HG02759 (cell line): Measurements from ENCODE around the gene RYK.
"Not testable (repeated sequence)": the region's sequence is repeated elsewhere in the genome, so short reads cannot be mapped to it uniquely, and the experiment has no call there.

Experiments used
- ATAC-seq: cut with Tn5 transposase; IDR thresholded peaks from one replicate; pipeline ENCODE4 v1.9.1; 2021; ENCODE audit warnings: mild to moderate bottlenecking, moderate library complexity; ENCODE audit not compliant: unreplicated experiment

The RYK gene

DNA sequence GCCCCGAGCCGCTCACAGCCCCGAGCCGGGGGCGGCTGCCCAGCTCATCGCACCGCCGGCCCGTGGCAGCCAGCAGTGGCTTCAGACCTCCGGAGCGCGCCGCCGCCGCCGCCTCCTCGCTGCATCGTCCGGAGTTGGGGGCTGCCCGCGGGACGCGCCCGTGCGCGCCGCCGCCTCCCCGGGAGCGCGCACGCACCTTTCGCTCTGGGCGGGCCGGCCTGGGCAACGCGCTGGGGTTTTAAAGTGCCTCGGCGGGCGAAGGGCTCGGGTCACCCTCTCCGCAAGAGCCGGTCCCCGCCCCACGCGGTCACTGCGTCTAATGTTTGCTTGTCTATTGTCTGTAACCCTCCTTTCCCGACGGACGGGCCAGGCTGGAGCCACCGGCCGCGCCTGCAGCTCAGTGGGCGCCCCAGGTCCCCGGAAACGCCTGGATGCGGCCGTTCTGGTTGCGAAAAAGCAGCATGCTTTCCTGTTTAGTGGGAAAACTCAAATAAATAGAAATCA is at the start of gene RYK:
TSS of gene RYK (minus strand) at position 143 of the 504 bp plus-strand sequence. CDS start 205 bp downstream, outside the sequence.
- ATAC-seq: peak; percentile 86

DNA sequence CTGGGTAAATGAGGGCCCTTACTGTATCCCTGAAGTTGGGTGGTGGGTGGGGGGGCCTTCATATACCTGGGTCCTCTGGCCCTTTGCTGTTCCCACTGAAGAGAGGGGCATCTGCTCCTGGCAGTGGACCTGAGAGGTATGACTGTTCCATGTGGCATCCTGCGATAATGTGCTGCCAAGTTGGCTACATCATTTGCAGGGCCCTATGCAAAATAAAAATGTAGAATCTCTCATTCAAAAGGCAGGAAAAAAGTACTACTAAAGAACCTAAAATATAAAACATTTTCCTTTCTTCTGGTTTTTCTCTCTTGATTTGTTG is 49.2 kb upstream of the RYK start:
- no peak for ATAC-seq

DNA sequence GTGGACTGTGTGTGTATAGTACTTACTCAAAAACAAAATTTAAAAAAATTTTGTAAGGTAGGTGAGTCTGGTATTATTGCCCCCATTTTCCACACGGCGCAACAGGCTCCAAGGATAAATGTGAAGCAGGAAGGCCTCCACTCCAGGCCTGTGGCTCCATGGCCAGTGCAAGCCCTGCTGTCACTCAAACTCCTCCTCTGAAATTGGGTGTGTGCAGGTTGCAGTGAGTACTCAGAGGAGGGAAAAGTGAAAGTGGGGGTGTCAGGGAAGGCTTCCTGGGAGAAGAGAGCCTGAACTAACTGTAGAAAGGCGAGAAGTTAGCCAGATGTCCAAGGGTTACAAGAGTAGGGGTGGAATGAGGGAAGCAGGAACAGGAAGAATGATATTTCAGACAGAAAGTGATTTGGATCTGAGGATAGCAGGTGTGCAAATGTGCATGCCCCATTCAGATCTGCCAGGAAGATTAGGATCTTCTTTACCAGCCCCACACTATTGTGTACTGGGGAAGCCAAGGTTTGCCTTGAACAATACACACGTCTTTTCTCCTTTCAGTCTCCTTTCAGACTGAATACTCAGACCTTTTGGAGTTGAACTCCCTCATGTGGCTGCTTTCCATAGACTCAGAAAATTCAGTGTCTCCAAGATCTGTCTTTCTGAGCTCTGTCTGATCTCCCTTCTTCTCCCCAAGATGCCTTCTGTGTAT is 48.7 kb upstream of the RYK start:
- ATAC-seq: no peak

DNA sequence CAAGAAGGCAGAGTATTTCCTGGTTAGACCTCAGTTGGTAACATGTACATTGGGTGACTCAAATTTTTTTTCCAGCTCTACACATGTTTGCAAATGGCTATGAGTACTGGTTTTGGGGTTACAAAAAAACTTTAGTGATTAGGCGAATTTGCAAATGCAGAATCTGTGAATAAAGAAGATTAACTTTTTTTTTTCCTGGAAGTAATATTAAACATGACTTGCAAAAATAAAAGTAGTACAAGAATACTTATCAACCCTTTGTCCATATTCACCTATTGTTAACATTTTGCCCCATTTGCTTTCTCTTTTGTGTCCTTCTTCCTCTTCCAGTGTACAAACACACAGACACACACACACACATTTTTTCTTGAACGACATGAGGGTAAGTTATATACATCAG is 47.6 kb upstream of the RYK start:
- no peak for ATAC-seq

DNA sequence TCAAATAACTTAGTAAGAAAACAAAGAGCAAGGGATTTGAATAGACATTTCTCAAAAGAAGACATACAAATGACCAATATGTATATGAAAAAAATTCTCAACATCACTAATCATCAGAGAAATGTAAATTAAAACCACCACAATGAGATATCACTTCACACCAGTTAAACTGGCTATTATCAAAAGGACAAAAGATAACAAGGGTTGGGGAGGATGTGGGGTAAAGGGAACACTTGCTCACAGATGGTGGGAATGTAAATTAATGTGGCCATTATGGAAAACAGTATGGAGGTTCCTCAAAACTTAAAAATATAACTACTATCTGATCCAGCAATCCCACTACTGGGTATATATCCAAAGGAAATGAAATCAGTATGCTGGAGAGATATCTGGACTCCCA is 46.0 kb upstream of the RYK start:
- no peak for ATAC-seq

DNA sequence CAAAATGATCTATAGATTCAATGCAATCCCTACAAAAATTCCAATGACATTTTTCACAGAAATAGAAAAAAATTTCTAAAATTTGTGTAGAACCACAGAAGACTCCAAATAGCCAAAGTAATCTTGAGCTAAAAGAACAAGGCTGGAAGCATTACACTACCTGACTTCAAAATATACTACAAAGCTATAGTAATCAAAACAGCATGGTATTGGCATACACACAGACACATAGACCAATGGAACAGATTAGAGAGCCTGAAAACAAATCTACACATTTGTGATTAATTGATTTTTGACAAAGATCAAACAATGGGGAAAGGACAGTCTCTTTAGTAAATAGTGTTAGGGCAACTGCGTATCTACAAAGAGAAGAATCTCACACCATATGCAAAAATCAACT is 45.3 kb upstream of the RYK start:
- ATAC-seq: no peak

DNA sequence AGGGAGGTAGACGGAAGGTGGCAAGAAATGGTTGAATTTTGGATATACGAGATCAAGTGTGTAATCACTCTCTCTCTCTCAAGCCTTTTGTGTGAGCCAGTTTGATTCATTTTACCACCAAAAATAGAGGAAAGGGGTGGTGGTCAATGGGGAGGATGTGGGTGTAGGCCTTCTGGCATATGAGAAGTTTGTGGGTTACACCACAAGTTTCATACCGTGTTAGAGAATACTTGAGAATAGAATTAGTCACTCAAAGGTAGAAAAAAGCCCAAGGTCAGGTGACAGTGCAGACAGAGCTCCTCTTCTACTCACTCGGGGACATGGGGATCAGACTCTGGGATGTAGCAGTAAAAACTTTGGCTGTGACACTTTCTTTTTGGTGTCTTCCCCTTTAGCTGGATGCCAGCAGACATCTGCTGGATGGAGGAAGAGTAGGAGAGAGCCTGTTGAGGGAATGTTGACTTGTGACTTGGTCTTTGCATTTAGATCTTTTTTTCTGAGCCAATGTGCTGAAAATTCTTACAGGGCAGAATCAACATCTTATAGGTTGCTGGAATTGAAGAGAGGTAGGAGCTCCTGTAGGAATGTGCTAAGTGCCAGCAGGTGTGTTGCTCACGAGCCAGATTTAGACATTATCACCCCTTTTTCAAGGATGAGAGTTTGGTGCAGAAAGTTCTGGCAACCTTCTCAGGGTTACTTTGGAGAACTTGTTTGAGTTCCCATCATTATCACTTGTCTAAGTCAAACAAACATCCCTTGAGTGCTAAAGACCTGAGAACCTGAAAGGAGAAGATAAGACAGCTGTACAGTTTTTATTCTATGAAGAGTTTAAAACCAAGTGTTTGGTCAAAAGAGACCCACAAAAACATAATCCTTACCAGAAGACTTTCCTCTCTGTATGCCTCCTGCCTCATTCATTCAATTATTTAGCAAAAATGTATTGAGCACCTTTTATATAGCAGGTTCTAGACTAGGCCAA is 43.9 kb upstream of the RYK start:
- ATAC-seq: peak; percentile 99

DNA sequence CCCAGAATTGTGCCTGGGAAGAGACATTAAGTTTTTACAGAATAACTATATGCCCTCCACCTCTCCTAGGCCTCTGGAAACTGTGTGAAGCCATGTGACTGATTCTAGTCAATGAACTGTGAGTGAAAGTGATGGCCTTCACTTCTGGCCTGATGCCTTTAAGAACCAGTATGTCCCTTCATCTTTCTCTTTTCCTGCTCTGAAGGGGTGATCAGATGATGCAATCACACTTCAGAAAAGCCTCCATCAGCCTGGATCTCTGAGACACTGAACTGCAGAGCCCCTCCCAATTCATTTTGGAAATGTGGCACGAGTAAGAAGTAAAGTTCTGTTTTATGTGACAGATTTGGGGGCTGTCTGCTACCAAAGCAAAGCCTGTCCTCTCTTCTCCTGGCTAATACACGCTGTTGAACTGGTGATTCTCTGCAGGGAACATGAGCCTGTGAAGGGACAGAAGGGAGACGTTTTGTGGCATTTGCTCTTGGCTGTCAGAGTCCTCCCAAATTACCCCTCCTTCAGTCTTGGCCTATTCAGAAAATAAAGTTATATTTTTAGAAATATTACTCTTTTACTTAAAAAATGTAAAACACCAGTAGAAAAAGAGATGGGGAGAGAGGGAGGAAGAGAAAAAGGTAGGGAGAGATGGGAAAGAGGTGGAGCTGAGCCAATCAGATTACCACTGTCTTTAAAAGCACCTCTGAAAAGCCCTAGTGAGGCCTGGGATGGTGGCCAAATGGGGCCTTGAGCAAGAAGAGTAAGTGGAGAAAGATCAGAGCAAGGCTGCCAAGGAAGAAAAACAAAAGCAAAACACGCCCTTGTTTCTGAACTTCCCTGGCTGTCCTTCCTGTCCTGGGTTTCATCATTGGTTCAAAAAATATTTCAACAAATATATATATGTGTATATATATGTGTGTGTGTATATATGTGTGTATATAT is 40.9 kb upstream of the RYK start:
- no peak for ATAC-seq

DNA sequence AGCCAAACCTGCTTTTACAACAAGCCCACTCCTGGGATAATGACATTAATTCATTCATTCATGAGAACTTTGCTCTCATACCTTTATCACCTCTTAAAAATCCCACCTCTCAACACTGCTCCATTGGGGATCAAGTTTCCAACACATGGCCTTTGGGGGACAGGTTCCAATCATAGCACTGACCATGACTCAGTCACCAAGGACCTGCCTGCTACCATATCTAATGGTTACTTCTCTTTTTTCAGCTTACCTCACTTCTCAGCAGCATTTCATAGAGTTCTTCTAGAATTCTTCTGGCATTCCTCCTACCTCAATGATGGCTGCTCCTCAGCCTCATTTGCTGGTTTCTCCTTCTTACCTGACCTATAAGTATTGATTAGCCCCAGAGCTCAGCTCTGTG is 36.9 kb upstream of the RYK start:
- ATAC-seq: no peak

DNA sequence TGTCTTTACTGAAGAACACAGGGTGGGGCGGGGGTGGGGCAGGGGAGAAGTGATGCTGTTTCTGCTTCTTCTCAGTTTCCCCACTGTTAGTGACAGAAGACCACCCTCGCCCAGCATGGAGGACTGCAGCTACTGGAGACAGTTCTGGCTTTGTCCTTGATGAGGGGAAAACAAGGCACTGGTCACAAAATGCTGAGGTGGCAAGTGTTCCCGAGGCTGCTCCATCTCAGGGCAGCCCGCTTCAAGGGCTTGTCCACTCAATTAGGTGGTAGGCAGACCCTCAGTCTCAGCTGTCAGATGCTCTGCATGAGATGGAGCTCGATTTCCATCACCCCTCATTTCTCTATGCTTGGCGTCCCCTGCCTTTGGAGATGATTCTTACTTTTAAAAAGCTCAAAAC is 33.8 kb upstream of the RYK start:
- no peak for ATAC-seq

DNA sequence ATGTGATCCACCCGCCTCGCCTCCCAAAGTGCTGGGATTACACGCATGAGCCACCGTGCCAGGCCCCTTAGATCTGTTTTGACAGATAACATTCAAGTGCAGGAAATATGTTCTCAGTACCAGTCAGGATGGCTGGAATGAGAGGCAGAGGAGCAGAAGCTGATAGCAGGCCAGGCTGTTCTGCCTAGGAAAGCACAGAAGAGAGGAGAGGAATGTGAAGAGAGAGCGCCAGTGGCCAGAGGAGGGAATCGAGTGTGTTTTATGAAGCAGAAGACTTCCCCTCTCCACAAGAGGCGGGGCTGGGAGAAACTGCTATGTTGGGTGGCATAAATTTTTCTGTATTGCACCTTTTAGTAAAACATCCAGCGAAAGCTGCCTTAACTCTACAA is 32.0 kb upstream of the RYK start:
- ATAC-seq: no peak

DNA sequence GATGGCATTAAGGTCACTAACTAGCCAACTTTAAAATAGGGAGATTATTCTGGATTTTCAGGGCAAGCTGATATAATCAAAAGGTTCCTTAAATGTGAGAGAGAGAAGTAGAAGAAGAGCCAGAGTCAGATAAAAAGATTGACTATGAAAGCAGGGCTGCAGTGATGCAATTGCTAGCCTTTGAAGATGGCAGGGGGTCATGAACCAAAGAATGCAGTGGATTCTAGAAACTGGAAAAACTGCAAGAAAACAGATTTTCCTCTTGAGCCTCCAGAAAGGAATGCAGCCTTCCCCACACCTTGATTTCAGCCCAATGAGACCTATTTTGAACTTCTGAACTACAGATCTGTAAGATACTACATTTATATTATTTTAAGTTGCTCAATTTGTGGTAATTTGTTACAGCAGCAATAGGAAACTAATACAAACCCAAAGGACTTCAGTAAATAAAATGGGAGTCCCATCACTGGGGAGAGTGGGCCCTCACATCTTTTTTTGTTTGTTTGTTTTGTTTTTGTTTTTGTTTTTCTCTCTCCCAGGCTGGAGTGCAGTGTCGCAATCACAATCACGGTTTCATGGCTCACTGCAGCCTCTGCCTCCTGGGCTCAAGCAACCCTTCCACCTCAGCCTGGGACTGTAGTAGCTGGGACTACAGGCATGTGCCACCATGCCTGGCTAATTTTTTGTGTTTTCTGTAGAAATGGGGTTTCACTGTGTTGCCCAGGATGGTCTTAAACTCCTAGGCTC is 31.4 kb upstream of the RYK start:
- ATAC-seq: no peak

DNA sequence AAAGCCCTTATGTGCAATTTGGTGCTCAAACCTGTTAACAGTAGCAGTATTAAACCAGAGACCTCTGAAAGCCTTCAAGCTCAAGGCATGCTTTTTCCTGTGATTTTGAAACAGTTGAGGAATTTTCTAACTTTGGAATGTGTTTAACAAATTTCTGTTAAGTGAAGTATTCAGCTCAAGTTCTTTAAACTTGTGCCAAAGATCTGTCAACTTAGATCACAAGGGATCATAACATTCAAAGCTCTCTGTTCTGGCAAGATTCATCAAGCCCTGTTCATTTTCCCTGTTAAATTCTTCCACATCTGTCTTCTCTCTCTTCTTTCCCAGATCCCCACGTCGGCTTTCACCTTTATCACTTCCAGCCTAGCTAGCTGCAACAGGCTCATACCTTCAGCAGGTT is 28.8 kb upstream of the RYK start:
- ATAC-seq: no peak

DNA sequence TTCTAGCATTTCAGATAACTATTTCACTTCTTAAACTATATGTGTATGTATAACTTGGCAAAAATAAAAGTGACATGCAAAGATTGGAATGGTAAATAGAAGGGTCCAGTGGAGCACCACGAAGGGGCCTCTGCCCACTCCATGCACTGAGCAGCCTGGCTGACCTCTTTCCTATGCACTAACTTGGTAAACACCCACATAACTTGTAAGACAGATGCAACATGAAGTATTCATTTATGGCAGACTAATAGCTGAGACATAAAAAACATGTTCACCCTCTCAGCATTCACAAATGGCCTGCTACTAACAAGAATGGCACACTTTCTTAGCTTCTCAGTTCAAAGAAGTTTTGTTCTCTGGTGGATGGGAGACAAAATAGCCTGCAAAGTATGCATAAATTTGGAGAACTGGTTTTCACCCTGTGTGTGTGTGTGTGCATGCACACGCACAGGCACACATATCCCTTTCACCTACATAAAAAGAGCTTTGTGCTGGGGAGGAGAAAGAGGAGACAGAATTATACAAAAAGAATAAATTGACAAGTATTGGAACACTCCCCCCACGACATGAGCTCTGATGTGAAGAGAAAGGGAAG is 26.5 kb upstream of the RYK start:
- no peak for ATAC-seq

DNA sequence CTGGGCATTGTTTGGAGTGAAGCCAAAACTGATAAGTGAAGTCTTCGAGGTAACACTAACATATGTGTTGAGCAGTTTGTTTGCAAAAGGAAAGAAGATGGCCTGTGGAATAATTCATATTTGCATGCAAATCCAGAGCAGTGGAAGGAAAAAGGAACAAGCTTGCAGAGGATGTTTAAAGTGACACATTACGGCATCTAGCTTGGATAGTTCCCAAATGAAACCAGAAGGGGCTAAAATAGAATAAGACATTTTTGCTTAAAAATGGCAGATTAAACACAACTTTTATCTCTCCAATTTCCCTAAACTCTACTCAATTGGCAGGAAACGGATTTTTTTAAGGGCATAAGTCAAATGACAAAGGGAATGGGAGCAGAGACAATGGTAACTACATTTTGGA is 25.4 kb upstream of the RYK start:
- no peak for ATAC-seq

DNA sequence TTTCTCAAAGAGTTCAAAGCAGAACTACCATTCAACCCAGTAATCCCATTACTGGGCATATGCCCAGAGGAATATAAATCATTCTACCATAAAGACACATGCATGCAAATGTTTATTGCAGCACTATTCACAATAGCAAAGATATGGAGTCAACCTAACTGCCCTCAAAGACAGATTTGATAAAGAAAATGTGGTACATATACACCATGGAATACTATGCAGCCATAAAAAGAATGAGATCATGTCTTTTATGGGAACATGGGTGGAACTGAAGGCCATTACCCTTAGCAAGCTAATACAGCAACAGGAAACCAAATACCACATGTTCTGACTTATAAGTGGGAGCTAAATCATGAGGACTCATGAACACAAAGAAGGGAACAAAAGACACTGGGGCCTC is 24.5 kb upstream of the RYK start:
- ATAC-seq: not testable (repeated sequence)

DNA sequence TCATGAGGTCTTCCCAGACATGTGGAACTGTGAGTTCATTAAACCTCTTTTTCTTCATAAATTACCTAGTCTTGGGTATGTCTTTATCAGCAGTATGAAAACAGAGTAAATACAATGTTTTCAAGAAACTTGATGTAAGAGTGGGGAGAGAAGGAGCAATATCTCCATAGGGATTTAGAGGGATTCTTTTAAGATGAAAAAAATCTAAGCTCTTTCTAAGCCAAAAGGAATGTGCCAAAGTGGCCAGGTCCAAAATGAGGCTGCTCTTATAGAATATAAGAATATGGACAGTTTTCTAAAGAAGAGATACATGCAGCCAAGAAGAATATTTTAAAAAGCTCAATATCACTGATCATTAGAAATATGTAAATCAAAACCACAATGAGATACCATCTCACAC is 23.9 kb upstream of the RYK start:
- ATAC-seq: no peak

DNA sequence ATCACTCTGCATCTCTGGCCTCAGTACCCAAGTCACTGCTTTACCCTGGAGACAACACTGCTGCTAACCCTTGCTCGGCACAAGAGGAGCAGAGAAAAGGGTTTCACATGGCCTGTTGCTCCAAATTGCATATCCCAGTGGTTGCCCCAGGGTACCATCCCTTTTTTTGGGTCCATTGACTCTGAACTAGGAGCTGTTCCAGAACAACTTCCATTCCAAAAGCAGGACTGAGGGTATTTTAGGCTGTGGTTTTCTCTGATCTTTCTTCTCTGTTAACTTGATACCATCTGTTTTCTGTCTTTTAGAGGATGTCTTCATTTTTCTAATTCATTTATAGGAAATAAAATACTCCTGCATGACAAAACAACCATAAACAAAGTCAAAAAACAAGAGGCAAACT is 17.3 kb upstream of the RYK start:
- no peak for ATAC-seq

DNA sequence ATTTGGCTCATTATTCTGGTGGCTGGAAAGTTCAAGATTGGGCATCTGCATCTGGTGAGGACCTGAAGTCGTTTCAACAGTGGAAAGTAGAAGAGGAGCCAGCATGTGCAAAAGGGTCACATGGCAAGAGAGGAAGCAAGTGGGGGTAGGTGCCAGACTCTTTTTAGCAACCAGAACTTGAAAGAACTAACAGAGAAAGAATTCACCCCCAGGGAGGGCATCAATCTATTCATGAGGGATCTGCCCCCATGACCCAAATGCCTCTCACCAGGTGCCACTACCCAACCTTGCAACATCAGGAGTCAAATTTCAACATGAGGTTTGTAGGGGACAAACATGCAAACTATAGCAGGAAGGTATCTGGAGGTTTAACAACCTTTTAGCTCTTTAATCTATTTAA is 10.3 kb upstream of the RYK start:
- ATAC-seq: no peak

DNA sequence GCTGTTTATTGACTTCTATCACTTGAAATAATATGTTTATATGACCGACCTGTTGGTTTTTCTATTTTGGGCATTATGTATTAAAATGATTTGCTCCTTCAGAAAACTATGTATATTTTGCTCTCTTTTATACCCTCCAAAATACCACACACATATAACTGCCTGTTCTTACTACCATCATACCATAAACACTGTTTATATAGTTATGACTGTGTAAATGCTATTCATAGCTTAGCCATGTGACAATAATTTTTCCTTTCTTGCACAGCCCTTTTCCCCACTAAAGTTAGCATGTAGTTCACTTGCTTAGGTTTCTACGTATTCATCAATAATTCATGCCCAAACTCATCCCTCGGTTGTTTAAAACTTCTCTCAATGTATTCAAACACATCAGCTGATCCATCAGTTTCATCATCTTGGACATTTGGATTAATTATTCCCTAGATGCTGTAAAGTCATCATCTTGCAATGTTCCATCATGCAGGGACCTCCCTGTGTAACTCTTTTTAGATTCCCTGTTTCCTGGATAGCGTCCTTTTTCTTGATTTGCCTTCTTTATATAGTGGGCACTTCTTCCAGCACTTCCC is 8.2 kb upstream of the RYK start:
- ATAC-seq: no peak
